Measurements from ENCODE around the gene PDK2.

DNA sequence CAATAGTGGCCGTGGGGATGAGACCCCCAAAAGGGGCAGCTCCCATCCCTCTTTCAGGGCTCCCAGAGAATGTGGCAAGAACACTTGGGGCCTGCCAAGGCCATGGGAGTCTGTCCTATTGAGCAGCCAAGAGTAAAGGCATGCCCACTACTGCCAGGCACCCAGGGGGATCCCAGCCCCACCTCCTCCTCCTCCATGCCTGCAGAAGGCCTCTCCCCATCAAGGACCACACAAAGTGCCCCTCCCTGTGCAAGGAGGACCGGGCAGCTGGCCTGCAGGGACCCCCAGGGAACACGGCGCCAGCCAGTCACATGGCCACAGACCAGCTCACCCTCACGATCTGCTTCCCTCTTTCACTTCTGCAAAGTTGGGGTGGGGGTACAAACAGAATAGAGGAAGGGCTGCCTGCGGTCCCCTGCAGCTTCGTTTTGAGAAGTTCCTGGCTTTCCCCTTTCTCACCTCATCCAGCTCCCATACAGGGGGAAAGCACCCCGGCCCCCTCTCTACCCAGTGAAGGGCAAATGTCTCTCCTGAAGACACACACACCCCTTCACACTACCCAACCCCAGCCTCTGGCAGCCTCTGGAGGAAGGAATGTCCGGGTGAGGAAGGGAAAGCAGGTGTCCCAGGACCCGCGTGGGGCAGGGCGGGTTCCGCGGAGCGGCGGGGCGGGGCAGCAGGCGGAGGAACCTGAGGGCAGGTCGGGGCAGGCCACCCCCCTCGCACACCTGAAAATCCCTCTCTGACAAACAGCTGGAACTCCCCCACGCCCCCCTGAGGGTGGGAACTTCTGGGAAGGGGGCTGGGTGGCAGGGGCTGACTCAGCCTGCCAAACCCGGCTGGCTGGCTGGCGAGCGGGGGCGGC, 53.3 kb downstream of the PDK2 start:
- TF ChIP-seq FOXA1 (IDR thresholded peaks at IDR 0.05) (no peak), SUZ12 (IDR thresholded peaks at IDR 0.05) (no peak), TARDBP (IDR thresholded peaks at IDR 0.05) (no peak), HDGF (IDR thresholded peaks at IDR 0.05; ENCODE audit: borderline replicate concordance) (no peak), CTBP1 (IDR thresholded peaks at IDR 0.05; ENCODE audit: borderline replicate concordance) (no peak), NFRKB (IDR thresholded peaks at IDR 0.05) (no peak), ZNF384 (IDR thresholded peaks at IDR 0.05) (no peak), ARNT (IDR thresholded peaks at IDR 0.05) (no peak), FOXK2 (IDR thresholded peaks at IDR 0.05) (no peak), SP1 (IDR thresholded peaks at IDR 0.05) (no peak), ELF4 (IDR thresholded peaks at IDR 0.05) (no peak), FOXM1 (IDR thresholded peaks at IDR 0.05; ENCODE audit: borderline replicate concordance) (no peak), LEF1 (IDR thresholded peaks at IDR 0.05; ENCODE audit: borderline replicate concordance) (no peak), L3MBTL2 (conservative IDR thresholded peaks at IDR 0.05) (no peak)

Data from HEK293T (cell line).